ENCODE measurements around the gene ARHGEF39. TPM values are rescaled to one million over a fixed set of nuclear protein-coding genes. Genes with fewer than 3 reads are reported as not detected.
"Not testable (repeated sequence)": the region's sequence is repeated elsewhere in the genome, so short reads cannot be mapped to it uniquely, and the experiment has no call there.

The ARHGEF39 gene
- total RNA-seq, 1 experiment from 2014 or later: 31.4 TPM

DNA sequence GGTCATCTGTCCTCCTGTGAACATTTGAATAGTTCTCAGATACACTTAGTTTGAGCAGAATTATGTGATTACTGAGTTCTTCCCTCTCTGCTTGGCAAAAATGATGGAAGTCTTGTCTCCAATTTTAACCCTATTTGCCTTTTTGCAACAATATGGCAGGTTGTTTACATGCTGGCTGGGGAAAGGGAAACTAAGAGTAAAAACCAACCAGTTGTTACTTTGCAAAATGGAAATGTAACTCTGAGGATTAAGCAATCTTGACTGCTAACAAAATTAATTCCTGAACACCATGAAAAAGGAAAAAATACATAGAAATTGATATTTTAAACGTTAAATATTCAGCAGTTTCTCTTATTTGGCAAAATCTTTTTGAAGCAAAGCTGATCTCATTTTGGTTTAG lies 25.4 kb downstream of the ARHGEF39 start:
- Mint-ChIP-seq H3K4me1 (ENCODE audit: low read depth, unreplicated experiment) (no peaks in the 10 kb centered on the region), H3K27ac (ENCODE audit: unreplicated experiment) (no peak overlapping the region), H3K36me3 (ENCODE audit: insufficient read depth, unreplicated experiment) (peaks cover 6% of the 10 kb centered on the region), H3K27me3 (ENCODE audit: insufficient read depth, unreplicated experiment) (no peaks in the 10 kb centered on the region), H3K4me3 (ENCODE audit: unreplicated experiment) (no peak overlapping the region), H3K9me3 (ENCODE audit: unreplicated experiment) (no peaks in the 10 kb centered on the region)
- ChIA-PET POLR2A (no interaction called here), CTCF (interaction anchor here (0.5 kb wide), 1 partner anchor 150 kb away, joined by 7 read pairs; the partner anchor contains the start of gene RUSC2)
- BruUV-seq (replicated peaks): no TSS peak
- Histone ChIP-seq H3K27me3 (replicated peaks; ENCODE audit: control insufficient read depth, insufficient read depth, low read length) (no peaks in the 10 kb centered on the region), H3K4me3 (ENCODE audit: low read depth, low read length) (no peak overlapping the region), H3K36me3 (ENCODE audit: control insufficient read depth, insufficient read depth, low read length) (no peaks in the 10 kb centered on the region), H3K4me1 (no peaks in the 10 kb centered on the region), H3K9me3 (no peaks in the 10 kb centered on the region)
- no peak for DNase-seq
- TF ChIP-seq, protein P1, sequence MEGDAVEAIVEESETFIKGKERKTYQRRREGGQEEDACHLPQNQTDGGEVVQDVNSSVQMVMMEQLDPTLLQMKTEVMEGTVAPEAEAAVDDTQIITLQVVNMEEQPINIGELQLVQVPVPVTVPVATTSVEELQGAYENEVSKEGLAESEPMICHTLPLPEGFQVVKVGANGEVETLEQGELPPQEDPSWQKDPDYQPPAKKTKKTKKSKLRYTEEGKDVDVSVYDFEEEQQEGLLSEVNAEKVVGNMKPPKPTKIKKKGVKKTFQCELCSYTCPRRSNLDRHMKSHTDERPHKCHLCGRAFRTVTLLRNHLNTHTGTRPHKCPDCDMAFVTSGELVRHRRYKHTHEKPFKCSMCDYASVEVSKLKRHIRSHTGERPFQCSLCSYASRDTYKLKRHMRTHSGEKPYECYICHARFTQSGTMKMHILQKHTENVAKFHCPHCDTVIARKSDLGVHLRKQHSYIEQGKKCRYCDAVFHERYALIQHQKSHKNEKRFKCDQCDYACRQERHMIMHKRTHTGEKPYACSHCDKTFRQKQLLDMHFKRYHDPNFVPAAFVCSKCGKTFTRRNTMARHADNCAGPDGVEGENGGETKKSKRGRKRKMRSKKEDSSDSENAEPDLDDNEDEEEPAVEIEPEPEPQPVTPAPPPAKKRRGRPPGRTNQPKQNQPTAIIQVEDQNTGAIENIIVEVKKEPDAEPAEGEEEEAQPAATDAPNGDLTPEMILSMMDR (IDR thresholded peaks at IDR 0.05; ENCODE audit: insufficient read depth in 1 of 2, low read depth in 1 of 2, low read length in 1 of 2, severe bottlenecking in 1 of 2, unreplicated experiment in 1 of 2): no peak
- intact Hi-C loops (cut with micrococcal nuclease; ENCODE audit: unreplicated experiment): no loop called here

DNA sequence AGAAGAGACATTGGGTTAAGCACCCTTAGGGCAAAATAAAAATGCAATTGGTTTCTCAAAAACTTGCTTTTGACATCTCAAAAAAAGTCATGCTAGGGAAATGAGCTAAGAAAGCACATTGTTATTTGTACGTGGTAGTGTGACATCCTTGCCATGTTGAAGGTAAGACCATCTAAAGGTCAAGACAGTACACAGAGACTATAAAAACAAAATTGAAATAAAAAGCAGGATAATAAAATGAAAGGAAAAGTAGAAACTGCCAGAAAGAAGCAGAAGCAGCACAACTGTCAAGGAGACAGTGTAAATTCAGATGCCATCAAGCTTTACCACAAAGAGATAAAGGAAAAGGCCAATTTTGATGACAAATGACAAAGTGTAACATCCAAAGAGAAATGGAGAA lies 25.8 kb downstream of the ARHGEF39 start:
- H3K4me1 Mint-ChIP-seq (ENCODE audit: low read depth, unreplicated experiment); H3K27me3 ChIP-seq (replicated peaks; ENCODE audit: control insufficient read depth, insufficient read depth, low read length); DNase-seq; BruUV-seq (replicated peaks); H3K9me3 Mint-ChIP-seq (ENCODE audit: unreplicated experiment); H3K4me3 Mint-ChIP-seq (ENCODE audit: unreplicated experiment); H3K27me3 Mint-ChIP-seq (ENCODE audit: insufficient read depth, unreplicated experiment); H3K4me3 ChIP-seq (ENCODE audit: low read depth, low read length); H3K4me1 ChIP-seq; POLR2A ChIA-PET; H3K36me3 ChIP-seq (ENCODE audit: control insufficient read depth, insufficient read depth, low read length); H3K36me3 Mint-ChIP-seq (ENCODE audit: insufficient read depth, unreplicated experiment); CTCF ChIA-PET; H3K9me3 ChIP-seq; H3K27ac Mint-ChIP-seq (ENCODE audit: unreplicated experiment); intact Hi-C loops (cut with micrococcal nuclease; ENCODE audit: unreplicated experiment): not testable (repeated sequence)

GRCh38 chr9:35638751-35639150 lies 26.2 kb downstream of the ARHGEF39 start:
- POLR2A ChIA-PET; H3K36me3 ChIP-seq (ENCODE audit: control insufficient read depth, insufficient read depth, low read length); CTCF ChIA-PET; H3K4me1 ChIP-seq; H3K9me3 ChIP-seq; intact Hi-C loops (cut with micrococcal nuclease; ENCODE audit: unreplicated experiment); H3K27me3 Mint-ChIP-seq (ENCODE audit: insufficient read depth, unreplicated experiment); H3K36me3 Mint-ChIP-seq (ENCODE audit: insufficient read depth, unreplicated experiment); DNase-seq; BruUV-seq (replicated peaks); H3K4me3 Mint-ChIP-seq (ENCODE audit: unreplicated experiment); H3K4me3 ChIP-seq (ENCODE audit: low read depth, low read length); H3K4me1 Mint-ChIP-seq (ENCODE audit: low read depth, unreplicated experiment); H3K27me3 ChIP-seq (replicated peaks; ENCODE audit: control insufficient read depth, insufficient read depth, low read length); H3K27ac Mint-ChIP-seq (ENCODE audit: unreplicated experiment); H3K9me3 Mint-ChIP-seq (ENCODE audit: unreplicated experiment): not testable (repeated sequence)

DNA sequence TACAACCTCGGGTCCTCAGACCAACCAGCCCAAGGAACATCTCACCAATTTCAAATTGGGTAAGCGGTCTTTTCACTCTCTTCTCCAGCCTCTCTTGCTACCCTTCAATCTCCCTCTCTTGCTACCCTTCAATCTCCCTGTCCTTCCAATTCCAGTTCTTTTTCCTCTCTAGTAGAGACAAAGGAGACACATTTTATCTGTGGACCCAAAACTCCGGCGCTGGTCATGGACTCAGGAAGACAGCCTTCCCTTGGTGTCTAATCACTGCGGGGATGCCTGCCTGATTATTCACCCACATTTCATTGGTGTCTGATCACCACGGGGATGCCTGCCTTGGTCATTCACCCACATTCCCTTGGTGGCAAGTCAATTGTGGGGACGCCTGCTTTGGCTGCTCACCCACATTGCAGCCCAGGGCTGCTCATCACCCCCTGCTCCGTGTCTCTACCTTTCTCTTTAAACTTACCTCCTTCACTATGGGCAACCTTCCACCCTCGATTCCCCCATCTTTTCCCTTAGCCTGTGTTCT lies 27.5 kb downstream of the ARHGEF39 start:
- H3K36me3 ChIP-seq (ENCODE audit: control insufficient read depth, insufficient read depth, low read length); DNase-seq; H3K27me3 ChIP-seq (replicated peaks; ENCODE audit: control insufficient read depth, insufficient read depth, low read length); H3K36me3 Mint-ChIP-seq (ENCODE audit: insufficient read depth, unreplicated experiment); H3K9me3 ChIP-seq; H3K27ac Mint-ChIP-seq (ENCODE audit: unreplicated experiment); intact Hi-C loops (cut with micrococcal nuclease; ENCODE audit: unreplicated experiment); POLR2A ChIA-PET; CTCF ChIA-PET; H3K9me3 Mint-ChIP-seq (ENCODE audit: unreplicated experiment); BruUV-seq (replicated peaks); H3K27me3 Mint-ChIP-seq (ENCODE audit: insufficient read depth, unreplicated experiment); H3K4me1 ChIP-seq; H3K4me3 Mint-ChIP-seq (ENCODE audit: unreplicated experiment); H3K4me1 Mint-ChIP-seq (ENCODE audit: low read depth, unreplicated experiment); H3K4me3 ChIP-seq (ENCODE audit: low read depth, low read length): not testable (repeated sequence)

DNA sequence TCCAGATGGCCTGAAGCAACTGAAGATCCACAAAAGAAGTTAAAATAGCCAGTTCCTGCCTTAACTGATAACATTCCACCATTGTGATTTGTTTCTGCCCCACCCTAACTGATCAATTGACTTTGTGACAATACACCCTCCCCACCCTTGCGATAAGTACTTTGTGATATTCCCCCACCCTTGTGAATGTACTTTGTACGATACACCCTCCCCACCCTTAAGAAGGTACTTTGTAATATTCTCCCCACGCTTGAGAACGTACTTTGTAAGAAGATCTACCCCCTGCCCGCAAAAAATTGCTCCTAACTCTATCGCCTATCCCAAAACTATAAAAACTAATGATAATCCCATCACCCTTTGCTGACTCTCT lies 28.1 kb downstream of the ARHGEF39 start:
- H3K27me3 ChIP-seq (replicated peaks; ENCODE audit: control insufficient read depth, insufficient read depth, low read length); H3K4me1 ChIP-seq; H3K9me3 ChIP-seq; H3K36me3 ChIP-seq (ENCODE audit: control insufficient read depth, insufficient read depth, low read length); H3K36me3 Mint-ChIP-seq (ENCODE audit: insufficient read depth, unreplicated experiment); H3K4me3 ChIP-seq (ENCODE audit: low read depth, low read length); intact Hi-C loops (cut with micrococcal nuclease; ENCODE audit: unreplicated experiment); CTCF ChIA-PET; DNase-seq; H3K9me3 Mint-ChIP-seq (ENCODE audit: unreplicated experiment); H3K4me1 Mint-ChIP-seq (ENCODE audit: low read depth, unreplicated experiment); H3K27me3 Mint-ChIP-seq (ENCODE audit: insufficient read depth, unreplicated experiment); POLR2A ChIA-PET; H3K27ac Mint-ChIP-seq (ENCODE audit: unreplicated experiment); H3K4me3 Mint-ChIP-seq (ENCODE audit: unreplicated experiment); BruUV-seq (replicated peaks): not testable (repeated sequence)
